ENCODE measurements around the gene SEC61B.

DNA sequence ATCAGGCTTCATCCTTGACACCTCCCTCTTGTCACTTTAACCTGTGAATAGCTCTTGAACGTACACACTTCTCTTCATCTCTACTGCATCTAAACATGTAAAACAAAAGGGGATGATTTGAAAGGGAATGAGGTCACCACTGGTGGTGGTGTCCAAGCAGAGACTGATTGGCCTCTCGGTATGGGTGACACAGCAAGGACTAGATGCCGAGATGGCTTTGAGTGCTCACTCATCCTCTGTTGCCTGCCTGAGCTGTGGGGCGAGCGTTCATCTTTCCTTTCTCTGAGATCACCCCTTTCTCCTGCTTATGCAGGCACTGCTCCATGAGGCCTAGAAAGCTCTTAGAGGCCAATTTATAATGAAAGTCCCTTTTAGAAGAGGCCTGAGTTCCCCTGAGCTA is 51.9 kb downstream of the SEC61B start:
- TF ChIP-seq CTCF (IDR thresholded peaks at IDR 0.05; ENCODE audit: insufficient read depth, low read length, poor library complexity, severe bottlenecking) (no peak), EZH2phosphoT487 (conservative IDR thresholded peaks at IDR 0.05; ENCODE audit: low read length) (no peak)

Measured in SU-DHL-6 (cell line).